GM18909 (cell line): ENCODE results near the gene IGSF10.

Source experiments
- ATAC-seq: cut with Tn5 transposase; IDR thresholded peaks from one replicate; pipeline ENCODE4 v1.9.1; 2021; ENCODE audit warnings: mild to moderate bottlenecking; ENCODE audit not compliant: unreplicated experiment, poor library complexity

IGSF10 gene

DNA sequence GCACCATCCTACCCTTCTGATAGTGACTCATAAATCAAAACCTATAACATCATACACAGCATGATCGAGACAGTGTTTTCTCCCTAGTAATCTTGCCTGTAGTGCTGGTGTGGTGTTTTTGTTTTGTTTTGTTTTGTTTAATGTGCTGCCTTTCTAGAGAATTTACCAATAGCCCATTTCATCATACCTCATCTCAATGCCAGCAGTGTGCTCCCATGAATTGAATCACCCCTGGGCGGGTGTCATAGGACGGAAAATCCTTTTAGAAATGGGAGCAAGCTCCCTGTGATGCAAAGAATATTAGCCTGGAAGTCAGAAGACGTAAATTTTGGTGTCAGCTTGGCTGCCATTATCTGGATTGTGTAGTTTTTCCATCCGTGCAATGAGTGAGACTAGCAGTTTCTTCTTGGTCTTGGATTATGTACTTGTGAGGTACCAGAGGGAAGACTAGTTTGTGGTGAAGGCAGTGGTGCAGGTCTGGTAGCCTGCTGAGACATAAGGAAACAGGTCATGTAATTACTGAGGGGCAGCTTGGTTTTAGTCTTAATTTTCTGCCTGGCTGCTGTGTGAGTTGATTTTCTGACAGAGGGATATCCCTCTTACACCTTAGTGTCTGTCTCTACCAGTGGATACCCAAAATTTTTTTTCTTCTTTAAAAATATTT, 29.9 kb downstream of the IGSF10 start:
- ATAC-seq: peak; percentile 43

DNA sequence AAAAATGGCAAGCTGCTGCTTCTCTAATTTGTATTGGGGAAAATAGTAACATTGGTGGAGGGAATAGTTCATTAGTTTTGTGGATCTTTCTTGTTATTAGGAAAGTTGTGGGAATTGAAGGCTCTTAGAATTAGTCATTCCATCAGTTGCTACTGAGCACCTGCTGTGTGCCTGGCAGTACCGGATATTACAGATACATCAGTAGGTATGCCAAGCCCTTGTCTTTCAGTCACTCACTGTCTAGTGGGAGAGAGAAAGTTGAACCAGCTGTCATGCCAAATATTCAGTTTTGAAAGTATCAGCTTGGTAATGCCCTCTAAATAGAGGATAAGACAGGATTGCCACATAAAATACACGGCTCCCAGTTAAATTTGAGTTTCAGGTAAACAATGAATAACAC, 32.5 kb downstream of the IGSF10 start:
- no peak for ATAC-seq

DNA sequence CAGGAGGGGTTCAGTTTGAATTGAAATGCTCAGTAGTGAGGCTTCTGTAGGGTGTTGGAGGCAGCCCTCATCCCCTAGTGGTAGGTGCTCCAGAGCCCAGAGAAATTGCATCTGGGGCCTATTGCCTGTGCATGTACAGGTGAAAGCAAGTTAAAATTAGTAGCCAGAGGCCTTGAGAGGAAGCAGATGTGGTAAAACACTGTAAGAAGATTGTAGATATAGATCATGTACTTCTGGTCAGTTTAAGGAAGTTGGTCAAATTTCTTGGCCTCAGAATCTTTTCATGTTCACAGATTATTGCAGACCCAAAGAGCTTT, 34.6 kb downstream of the IGSF10 start:
- ATAC-seq: peak; percentile 88

DNA sequence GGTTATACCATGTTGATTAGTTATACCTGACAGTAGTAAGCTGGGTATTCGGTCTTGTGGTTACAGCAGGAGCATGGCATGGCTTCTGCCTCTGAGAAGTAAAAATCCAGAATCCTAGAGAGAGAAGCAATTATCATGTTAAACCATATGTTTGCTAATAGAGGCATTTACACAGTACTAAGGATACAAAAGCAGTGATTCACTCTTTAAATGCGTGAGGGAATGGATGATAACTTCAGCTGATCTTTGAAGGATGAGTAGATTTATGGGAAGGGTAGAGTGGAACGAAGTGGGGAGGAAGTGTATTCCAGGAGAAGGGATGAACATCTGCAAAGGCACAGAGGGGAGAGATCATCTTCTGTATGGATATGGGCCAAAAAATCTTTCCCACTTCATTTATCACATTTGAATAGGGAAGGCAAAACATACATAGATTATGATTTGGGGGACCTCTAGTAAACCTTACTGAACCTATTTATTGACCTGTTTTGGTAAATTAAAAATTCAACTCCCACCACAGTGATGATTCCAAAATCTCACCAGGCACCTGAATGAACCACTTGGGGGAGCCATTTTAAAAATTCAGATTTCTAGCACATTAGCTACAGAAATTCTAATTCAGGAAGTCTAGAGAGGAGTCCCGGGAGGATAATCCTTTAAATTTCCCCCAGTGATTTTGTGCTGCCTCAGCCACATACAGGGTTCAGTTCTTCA, 35.1 kb downstream of the IGSF10 start:
- peak; percentile 17 for ATAC-seq

DNA sequence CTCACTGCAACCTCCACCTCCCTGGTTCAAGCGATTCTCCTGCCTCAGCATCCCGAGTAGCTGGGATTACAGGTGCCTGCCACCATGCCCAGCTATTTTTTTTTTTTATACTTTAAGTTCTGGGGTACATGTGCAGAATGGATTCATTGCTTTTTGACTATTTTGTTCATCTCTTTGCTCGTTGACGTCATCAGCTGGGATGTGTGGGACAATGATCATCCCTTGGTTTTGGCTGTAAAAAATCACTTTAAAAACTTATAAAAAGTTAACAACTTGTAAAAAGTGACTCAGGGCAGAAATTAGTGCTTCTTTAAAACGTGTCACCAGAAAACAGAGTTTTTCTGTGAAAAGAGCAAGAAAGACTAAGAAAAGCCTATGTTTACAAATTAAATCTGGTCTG, 37.8 kb downstream of the IGSF10 start:
- ATAC-seq: no peak

DNA sequence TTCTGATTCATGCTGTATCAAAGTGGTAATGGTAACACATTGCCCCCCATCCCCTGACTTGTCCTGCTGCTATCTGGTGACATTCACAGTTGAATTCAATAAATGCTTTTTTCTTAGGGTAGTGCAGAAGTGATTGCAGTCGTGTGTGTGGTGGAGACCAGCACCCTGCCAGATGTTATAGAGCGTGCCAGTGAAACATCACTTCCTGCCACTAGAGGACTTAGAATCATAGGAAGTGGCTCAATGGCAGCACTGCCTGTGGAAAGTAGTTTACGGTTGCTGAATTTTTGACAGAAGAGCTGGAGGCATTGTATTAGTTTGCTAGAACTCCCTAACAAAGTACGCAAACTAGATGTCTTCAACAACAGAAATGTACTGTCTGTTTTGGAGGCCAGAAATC, 38.9 kb downstream of the IGSF10 start:
- ATAC-seq: peak; percentile 61

DNA sequence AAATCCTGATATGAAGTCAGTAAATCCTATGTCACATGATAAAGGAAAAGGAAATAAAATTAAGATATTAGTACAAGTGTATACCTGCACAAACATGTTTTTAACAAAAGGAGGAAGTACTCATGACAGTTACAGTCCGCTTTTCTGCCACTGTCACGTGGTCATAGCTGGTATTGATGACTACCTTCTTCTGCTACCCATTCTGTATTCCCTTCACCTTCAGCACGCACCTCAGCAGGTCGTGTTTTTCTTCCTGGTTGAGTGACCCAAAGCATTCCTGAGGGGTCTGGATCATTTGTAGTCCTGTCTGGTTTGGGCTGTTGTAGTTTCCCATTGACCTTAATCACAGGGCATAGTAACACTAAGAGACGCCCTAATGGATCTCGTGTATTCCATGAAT, 41.1 kb downstream of the IGSF10 start:
- ATAC-seq: no peak

DNA sequence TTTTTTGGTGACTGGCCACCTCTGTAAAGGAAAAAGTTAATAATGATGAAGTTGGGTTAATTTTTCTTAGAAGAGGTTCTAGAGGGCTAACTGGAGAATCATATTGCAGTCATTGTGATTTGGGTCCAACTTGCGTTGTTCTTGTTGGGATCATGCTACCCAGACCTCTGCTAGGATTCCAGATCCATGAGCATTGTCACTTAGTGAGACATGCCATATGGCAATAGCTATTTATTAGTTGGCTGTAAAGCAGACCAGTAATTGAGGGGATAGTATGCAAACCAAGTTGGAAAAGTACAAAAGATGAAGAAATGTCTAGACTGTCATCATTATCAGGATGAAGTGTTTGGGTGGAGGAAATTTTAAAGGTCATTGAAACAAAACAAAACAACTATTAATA, 45.6 kb downstream of the IGSF10 start:
- ATAC-seq: no peak

DNA sequence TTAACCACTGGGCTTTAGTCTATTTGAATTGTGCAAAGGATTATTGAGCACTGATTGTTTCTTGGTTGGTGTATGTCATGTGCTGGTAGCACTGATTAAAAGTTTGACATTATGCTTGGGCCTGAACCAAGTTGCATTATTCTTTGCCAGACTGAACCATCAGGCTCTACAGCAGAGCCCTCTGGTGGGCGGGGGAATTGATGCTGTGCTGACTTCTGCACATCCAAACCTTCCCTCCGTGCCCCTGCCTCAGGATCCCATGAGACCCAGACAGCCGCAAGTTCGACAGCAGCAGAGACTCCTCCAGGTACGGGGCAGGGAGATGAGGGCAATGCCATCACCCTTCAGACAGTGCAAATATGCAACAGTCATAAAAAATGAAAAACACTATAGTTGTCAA, 47.9 kb downstream of the IGSF10 start:
- no peak for ATAC-seq
